ENCODE data around the gene GALK2. TPM values are rescaled to one million over a fixed set of nuclear protein-coding genes. Genes with fewer than 3 reads are reported as not detected.

Gene GALK2
- total RNA-seq, 2 donors from 2014 or later = 23.3 to 25.2 TPM

- no peaks in the 10 kb centered on the region for H3K9me3 ChIP-seq (ENCODE audit: control insufficient read depth, low read length, poor library complexity, severe bottlenecking)
- ATAC-seq (no peak), DNase-seq (no peak)
- no peak overlapping the region for H3K27ac Mint-ChIP-seq
- no peak overlapping the region for H3K4me3 Mint-ChIP-seq
- H3K36me3 Mint-ChIP-seq (ENCODE audit: low read depth) = peaks cover 22% of the 10 kb centered on the region
- no peaks in the 10 kb centered on the region for H3K27me3 Mint-ChIP-seq
- H3K4me1 Mint-ChIP-seq = no peaks in the 10 kb centered on the region
These were observed 116.8 kb downstream of the GALK2 start for GRCh38 chr15:49286649-49287404.

GRCh38 chr15:49287481-49287880 is 117.4 kb downstream of the GALK2 start:
- H3K27ac Mint-ChIP-seq = no peak overlapping the region

GRCh38 chr15:49288391-49288790 is 118.3 kb downstream of the GALK2 start:
- DNase-seq (no peak), ATAC-seq (no peak)
- Mint-ChIP-seq H3K27ac (no peak overlapping the region), H3K4me1 (no peaks in the 10 kb centered on the region), H3K27me3 (no peaks in the 10 kb centered on the region), H3K36me3 (ENCODE audit: low read depth) (peaks cover 17% of the 10 kb centered on the region), H3K4me3 (no peak overlapping the region)
- H3K9me3 ChIP-seq (ENCODE audit: control insufficient read depth, low read length, poor library complexity, severe bottlenecking) = no peaks in the 10 kb centered on the region

More at GRCh38 chr15:49287481-49287880, 117.4 kb downstream of the GALK2 start:
- Mint-ChIP-seq H3K27me3 (no peaks in the 10 kb centered on the region), H3K4me3 (no peak overlapping the region), H3K4me1 (no peaks in the 10 kb centered on the region), H3K36me3 (ENCODE audit: low read depth) (peaks cover 19% of the 10 kb centered on the region)
- H3K9me3 ChIP-seq (ENCODE audit: control insufficient read depth, low read length, poor library complexity, severe bottlenecking) = no peaks in the 10 kb centered on the region
- ATAC-seq (no peak), DNase-seq (no peak)

DNA sequence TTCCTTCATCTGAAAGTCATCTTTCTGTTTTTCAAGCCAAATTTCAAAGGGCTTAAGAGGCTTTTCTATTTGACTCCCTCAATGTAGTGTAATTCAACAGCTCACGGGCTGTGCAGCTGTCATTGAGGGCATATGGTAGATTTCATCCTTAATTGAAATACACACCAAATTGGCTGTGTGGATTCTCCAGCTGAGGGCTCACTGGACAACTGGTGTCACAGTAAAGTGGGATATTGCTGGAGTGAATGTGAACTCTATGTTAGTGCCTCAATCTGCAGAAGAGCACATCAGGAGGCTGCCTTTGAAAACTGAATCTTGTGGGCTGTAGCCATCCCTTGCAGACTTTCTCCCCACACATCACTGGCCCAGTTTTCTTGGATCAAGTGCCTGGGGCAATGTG is 120.1 kb downstream of the GALK2 start:
- Mint-ChIP-seq H3K27me3 (no peaks in the 10 kb centered on the region), H3K4me1 (no peaks in the 10 kb centered on the region), H3K4me3 (no peak overlapping the region), H3K36me3 (ENCODE audit: low read depth) (peaks cover 13% of the 10 kb centered on the region), H3K27ac (no peak overlapping the region)
- DNase-seq (no peak), ATAC-seq (no peak)
- no peaks in the 10 kb centered on the region for H3K9me3 ChIP-seq (ENCODE audit: control insufficient read depth, low read length, poor library complexity, severe bottlenecking)

DNA sequence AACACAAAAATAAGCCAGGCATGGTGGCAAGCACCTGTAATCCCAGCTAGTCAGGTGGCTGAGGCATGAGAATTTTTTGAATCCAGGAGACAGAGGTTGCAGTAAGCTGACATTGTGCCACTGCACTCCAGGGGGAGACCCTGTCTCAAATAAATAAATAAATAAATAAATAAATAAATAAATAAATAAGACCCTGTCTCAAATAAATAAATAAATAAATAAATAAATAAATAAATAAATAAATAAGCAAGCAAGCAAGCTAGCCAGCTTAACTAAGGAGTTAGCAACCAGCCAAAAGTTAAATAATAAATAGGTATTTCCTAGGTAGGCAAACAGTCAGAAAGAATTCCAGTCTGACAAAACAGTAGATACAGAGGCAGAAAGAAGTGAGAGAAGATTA is 123.9 kb downstream of the GALK2 start:
- no peaks in the 10 kb centered on the region for H3K9me3 ChIP-seq (ENCODE audit: control insufficient read depth, low read length, poor library complexity, severe bottlenecking)
- Mint-ChIP-seq H3K27ac (no peak overlapping the region), H3K4me3 (no peak overlapping the region), H3K27me3 (no peaks in the 10 kb centered on the region), H3K36me3 (ENCODE audit: low read depth) (peaks cover 5% of the 10 kb centered on the region), H3K4me1 (peaks cover 6% of the 10 kb centered on the region)
- no peak for ATAC-seq
- DNase-seq = no peak

DNA sequence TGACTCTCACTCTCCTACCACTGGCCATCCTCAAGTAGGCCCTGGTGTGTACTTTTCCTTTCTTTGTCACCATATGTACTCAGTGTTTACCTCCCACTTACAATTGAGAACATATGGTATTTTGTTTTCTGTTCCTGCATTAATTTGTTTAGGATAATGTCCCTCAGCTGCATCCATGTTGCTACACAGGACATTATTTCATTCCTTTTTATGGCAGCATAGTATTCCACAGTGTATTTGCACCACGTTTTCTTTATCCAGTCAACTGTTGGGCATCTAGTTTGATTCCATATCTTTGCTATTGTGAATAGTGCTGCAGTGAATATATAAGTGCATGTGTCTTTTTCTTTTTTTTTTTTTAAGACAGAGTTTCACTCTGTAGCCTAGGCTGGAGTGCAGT is 126.2 kb downstream of the GALK2 start:
- Mint-ChIP-seq H3K27ac (no peak overlapping the region), H3K27me3 (no peaks in the 10 kb centered on the region), H3K4me3 (no peak overlapping the region), H3K36me3 (ENCODE audit: low read depth) (peaks cover 8% of the 10 kb centered on the region), H3K4me1 (peaks cover 9% of the 10 kb centered on the region)
- DNase-seq (no peak), ATAC-seq (no peak)
- H3K9me3 ChIP-seq (ENCODE audit: control insufficient read depth, low read length, poor library complexity, severe bottlenecking) = no peaks in the 10 kb centered on the region

DNA sequence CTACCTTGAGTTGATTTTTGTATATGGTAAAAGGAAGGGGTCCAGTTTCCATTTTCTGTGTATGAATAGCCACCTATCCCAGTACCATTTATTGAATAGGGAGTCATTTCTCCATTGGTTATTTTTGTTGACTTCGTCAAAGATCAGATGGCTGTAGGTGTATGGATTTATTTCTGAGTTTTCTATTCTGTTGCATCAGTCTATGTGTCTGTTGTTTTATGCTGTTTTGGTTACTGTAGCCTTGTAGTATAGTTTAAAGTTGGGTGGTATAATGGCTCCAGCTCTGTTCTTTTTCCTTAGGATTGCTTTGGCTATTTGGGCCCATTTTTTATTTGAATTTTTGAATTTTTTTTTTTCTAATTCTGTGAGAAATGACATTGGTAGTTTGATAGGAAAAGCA is 127.5 kb downstream of the GALK2 start:
- Mint-ChIP-seq H3K4me3 (no peak overlapping the region), H3K4me1 (peaks cover 9% of the 10 kb centered on the region), H3K27me3 (no peaks in the 10 kb centered on the region), H3K27ac (no peak overlapping the region), H3K36me3 (ENCODE audit: low read depth) (peaks cover 8% of the 10 kb centered on the region)
- ATAC-seq (no peak), DNase-seq (no peak)
- no peaks in the 10 kb centered on the region for H3K9me3 ChIP-seq (ENCODE audit: control insufficient read depth, low read length, poor library complexity, severe bottlenecking)

- Mint-ChIP-seq H3K4me1 (peaks cover 13% of the 10 kb centered on the region), H3K4me3 (no peak overlapping the region), H3K27me3 (no peaks in the 10 kb centered on the region), H3K27ac (no peak overlapping the region), H3K36me3 (ENCODE audit: low read depth) (peaks cover 9% of the 10 kb centered on the region)
- H3K9me3 ChIP-seq (ENCODE audit: control insufficient read depth, low read length, poor library complexity, severe bottlenecking) = no peaks in the 10 kb centered on the region
- DNase-seq (no peak), ATAC-seq (no peak)
These were observed 130.8 kb downstream of the GALK2 start for GRCh38 chr15:49300856-49301255.

- no peaks in the 10 kb centered on the region for H3K9me3 ChIP-seq (ENCODE audit: control insufficient read depth, low read length, poor library complexity, severe bottlenecking)
- Mint-ChIP-seq H3K27ac (no peak overlapping the region), H3K36me3 (ENCODE audit: low read depth) (peaks cover 9% of the 10 kb centered on the region), H3K27me3 (no peaks in the 10 kb centered on the region), H3K4me1 (peaks cover 15% of the 10 kb centered on the region), H3K4me3 (no peak overlapping the region)
- DNase-seq (no peak), ATAC-seq (no peak)
These were observed 131.5 kb downstream of the GALK2 start for GRCh38 chr15:49301562-49301961.

DNA sequence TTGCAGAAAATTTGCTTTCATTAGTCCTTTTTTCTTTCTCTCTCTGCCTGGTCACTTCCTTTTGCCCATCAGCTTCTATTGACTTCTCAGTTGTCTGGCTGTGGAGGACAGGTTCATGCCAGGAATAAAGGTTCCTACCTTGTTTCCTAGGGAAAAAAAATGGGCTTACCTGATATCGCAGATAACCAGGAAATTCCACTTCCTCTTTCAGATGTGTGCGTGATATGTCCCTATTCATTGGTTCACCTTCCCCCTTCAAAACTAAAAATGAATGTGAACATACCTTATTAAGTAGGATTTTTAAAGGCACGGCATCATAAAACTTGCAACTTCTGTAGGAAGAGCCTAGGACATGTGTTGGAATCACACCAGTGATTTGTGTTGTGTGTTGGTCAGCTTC is 133.0 kb downstream of the GALK2 start:
- H3K4me3 Mint-ChIP-seq = no peak overlapping the region
- H3K27me3 Mint-ChIP-seq = no peaks in the 10 kb centered on the region
- H3K27ac Mint-ChIP-seq = no peak overlapping the region
- DNase-seq (no peak), ATAC-seq (no peak)
- H3K4me1 Mint-ChIP-seq = peaks cover 23% of the 10 kb centered on the region
- H3K36me3 Mint-ChIP-seq (ENCODE audit: low read depth) = peaks cover 15% of the 10 kb centered on the region
- H3K9me3 ChIP-seq (ENCODE audit: control insufficient read depth, low read length, poor library complexity, severe bottlenecking) = no peaks in the 10 kb centered on the region

DNA sequence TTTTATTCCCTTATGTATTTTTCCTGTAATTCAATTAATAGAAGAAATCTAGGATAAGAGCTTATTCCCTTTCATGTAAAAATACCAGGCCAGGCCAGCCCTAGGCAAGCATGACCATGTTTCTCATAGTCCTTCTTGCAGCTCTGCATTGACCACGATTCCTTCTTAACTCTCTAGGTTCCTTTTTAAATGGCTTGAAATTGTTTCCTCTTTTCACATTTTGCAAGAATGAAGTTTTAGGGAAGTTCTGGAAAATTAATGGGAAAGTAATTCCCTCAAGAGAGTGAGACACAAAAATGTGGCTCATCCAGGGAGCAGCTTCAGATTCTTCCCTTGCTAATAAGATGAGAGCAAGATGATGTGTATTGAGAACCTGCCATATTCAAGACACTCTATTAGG is 136.5 kb downstream of the GALK2 start:
- no peak for DNase-seq
- no peaks in the 10 kb centered on the region for H3K27me3 Mint-ChIP-seq
- H3K9me3 ChIP-seq (ENCODE audit: control insufficient read depth, low read length, poor library complexity, severe bottlenecking) = no peaks in the 10 kb centered on the region
- no peak overlapping the region for H3K4me3 Mint-ChIP-seq
- peaks cover 21% of the 10 kb centered on the region for H3K36me3 Mint-ChIP-seq (ENCODE audit: low read depth)
- H3K4me1 Mint-ChIP-seq = peaks cover 24% of the 10 kb centered on the region
- ATAC-seq = no peak
- no peak overlapping the region for H3K27ac Mint-ChIP-seq

DNA sequence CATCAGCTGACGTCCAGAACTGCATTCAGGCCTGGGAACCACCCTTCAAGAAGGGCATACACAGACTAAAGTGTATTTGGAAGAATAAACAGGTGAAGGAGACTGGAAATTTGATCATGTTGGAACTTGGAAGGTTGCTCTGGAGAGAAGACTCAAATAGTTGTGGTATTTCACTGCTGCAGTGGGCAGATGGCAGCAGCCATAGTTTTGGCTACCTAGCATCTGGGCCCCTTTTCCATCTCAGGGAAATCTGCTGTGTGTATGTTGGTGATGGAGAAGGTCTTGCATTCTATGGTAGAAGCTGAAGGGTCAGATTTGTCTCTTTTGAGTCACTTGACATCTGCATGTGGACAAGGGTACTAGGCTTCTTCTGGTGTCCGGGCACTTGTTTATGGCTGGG is 138.6 kb downstream of the GALK2 start:
- no peak overlapping the region for H3K27ac Mint-ChIP-seq
- H3K36me3 Mint-ChIP-seq (ENCODE audit: low read depth) = peaks cover 18% of the 10 kb centered on the region
- ATAC-seq = no peak

GRCh38 chr15:49309889-49310288 is 139.8 kb downstream of the GALK2 start:
- no peak for ATAC-seq
- Mint-ChIP-seq H3K4me3 (no peak overlapping the region), H3K4me1 (peaks cover 21% of the 10 kb centered on the region), H3K27ac (no peak overlapping the region), H3K27me3 (no peaks in the 10 kb centered on the region), H3K36me3 (ENCODE audit: low read depth) (peaks cover 22% of the 10 kb centered on the region)
- H3K9me3 ChIP-seq (ENCODE audit: control insufficient read depth, low read length, poor library complexity, severe bottlenecking) = no peaks in the 10 kb centered on the region
- DNase-seq = no peak

More for the DNA sequence above, 138.6 kb downstream of the GALK2 start:
- no peak for DNase-seq
- Mint-ChIP-seq H3K4me1 (peaks cover 21% of the 10 kb centered on the region), H3K27me3 (no peaks in the 10 kb centered on the region), H3K4me3 (no peak overlapping the region)
- H3K9me3 ChIP-seq (ENCODE audit: control insufficient read depth, low read length, poor library complexity, severe bottlenecking) = no peaks in the 10 kb centered on the region

DNA sequence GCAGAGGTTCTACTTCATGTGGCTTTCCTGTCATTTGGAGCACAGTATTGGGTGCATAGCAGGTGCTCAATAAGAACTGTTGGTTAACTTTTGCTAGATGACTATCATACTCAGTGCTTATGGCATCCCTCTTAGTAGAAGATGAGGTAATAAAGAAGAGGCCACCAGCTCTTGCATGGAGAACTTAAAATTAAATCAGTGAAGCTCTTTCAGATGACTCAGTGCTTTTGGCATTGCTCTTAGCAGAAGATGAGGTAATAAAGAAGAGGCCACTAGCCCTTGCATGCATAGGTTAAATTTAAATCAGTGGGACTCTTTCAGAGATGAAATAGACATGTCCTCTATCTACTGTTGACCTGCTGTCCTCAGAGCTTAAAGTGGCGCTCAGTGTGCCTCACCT is 143.6 kb downstream of the GALK2 start:
- Mint-ChIP-seq H3K27me3 (no peaks in the 10 kb centered on the region), H3K36me3 (ENCODE audit: low read depth) (peaks cover 11% of the 10 kb centered on the region), H3K4me3 (no peak overlapping the region), H3K4me1 (peaks cover 9% of the 10 kb centered on the region), H3K27ac (no peak overlapping the region)
- DNase-seq (no peak), ATAC-seq (no peak)
- no peaks in the 10 kb centered on the region for H3K9me3 ChIP-seq (ENCODE audit: control insufficient read depth, low read length, poor library complexity, severe bottlenecking)

All from T-helper 17 cell (primary cell).